CD4-positive, alpha-beta memory T cell (primary cell): ENCODE data around the gene GARNL3. TPM values are rescaled to one million over a fixed set of nuclear protein-coding genes. Genes with fewer than 3 reads are reported as not detected.
A peak's percentile ranks its signal among the peaks of the same experiment; 100 is the strongest.

Experiments
- CTCF ChIA-PET: fragments of 350-600 bp; sonication (Branson Sonifier 250); formaldehyde crosslinking; loops from one replicate; lab custom pipeline; 2021; ENCODE audit warnings: inconsistent platforms; ENCODE audit not compliant: partially characterized antibody; lab: Charles Lee
- POLR2A ChIA-PET: fragments of 350-600 bp; sonication (Branson Sonifier 250); formaldehyde crosslinking; loops from one replicate; lab custom pipeline; 2021; ENCODE audit not compliant: partially characterized antibody; lab: Charles Lee
- DNase-seq, 5 donors: peaks; one replicate each; pipeline versions ENCODE4 v3.0.0 to v3.0.0-alpha.2; 2020 to 2022; ENCODE audit warnings: mixed read lengths in 1 of 5
- H3K27ac ChIP-seq: one replicate; pipeline ENCODE4 v1.7.0; 2013; ENCODE audit warnings: low read depth, low read length
- H3K27me3 ChIP-seq: 2 replicates; pipeline ENCODE4 v1.7.0; 2013; ENCODE audit warnings: mild to moderate bottlenecking, low read length, moderate library complexity; ENCODE audit not compliant: insufficient read depth
- H3K36me3 ChIP-seq: 2 replicates; pipeline ENCODE4 v1.7.0; 2013; ENCODE audit warnings: mild to moderate bottlenecking, low read length, moderate library complexity; ENCODE audit not compliant: insufficient read depth
- H3K4me1 ChIP-seq: 2 replicates; pipeline ENCODE4 v1.7.0; 2013; ENCODE audit warnings: mild to moderate bottlenecking, low read length, moderate library complexity; ENCODE audit not compliant: insufficient read depth
- H3K4me3 ChIP-seq, 2 donors: one replicate each; pipeline ENCODE4 v1.7.0; 2013; ENCODE audit warnings: low read length in 2 of 2, mild to moderate bottlenecking in 1 of 2
- H3K9me3 ChIP-seq, 2 donors: one replicate each; pipeline ENCODE4 v1.7.0; 2013; ENCODE audit warnings: low read length in 2 of 2, control low read depth in 1 of 2; ENCODE audit not compliant: control insufficient read depth in 1 of 2
- H3K27ac Mint-ChIP-seq, 7 donors: one replicate each; pipeline ENCODE4 v1.8.0; 2020 to 2021; ENCODE audit warnings: mixed read lengths in 7 of 7, mild to moderate bottlenecking in 6 of 7, inconsistent platforms in 3 of 7, moderate library complexity in 3 of 7
- H3K27me3 Mint-ChIP-seq, 2 donors: one replicate each; pipeline ENCODE4 v1.8.0; 2020 to 2021; ENCODE audit warnings: mixed read lengths in 2 of 2
- H3K36me3 Mint-ChIP-seq, 2 donors: one replicate each; pipeline ENCODE4 v1.8.0; 2020 to 2021; ENCODE audit warnings: mixed read lengths in 2 of 2, inconsistent platforms in 1 of 2, mild to moderate bottlenecking in 1 of 2
- H3K4me1 Mint-ChIP-seq, 4 donors: one replicate each; pipeline ENCODE4 v1.8.0; 2020 to 2021; ENCODE audit warnings: mixed read lengths in 4 of 4, mild to moderate bottlenecking in 1 of 4
- H3K4me3 Mint-ChIP-seq, 8 donors: one replicate each; pipeline ENCODE4 v1.8.0; 2020 to 2021; ENCODE audit warnings: mixed read lengths in 8 of 8, mild to moderate bottlenecking in 7 of 8, moderate library complexity in 6 of 8, inconsistent platforms in 3 of 8
- H3K9me3 Mint-ChIP-seq, 8 donors: one replicate each; pipeline ENCODE4 v1.8.0; 2020 to 2021; ENCODE audit warnings: mixed read lengths in 8 of 8, mild to moderate bottlenecking in 5 of 8, inconsistent platforms in 3 of 8, moderate library complexity in 1 of 8
- intact Hi-C: fragments of 100-400 bp; cut with micrococcal nuclease; formaldehyde crosslinking; loops from one replicate; pipeline ENCODE4 v1.15.1; 2023
- polyA plus RNA-seq, 2 donors: library from polyadenylated mRNA; unstranded; fragments of 300-500 nt; fragmentation: Illumina TruSeq; gene quantifications; one replicate each; pipeline ENCODE4 v1.2.3, GENCODE V29; 2021
- total RNA-seq, 2 experiments: library from RNA; stranded (reverse); gene quantifications; one replicate each; pipeline ENCODE4 v1.2.3, GENCODE V29; 2021

GARNL3 gene
- total and polyA plus RNA-seq, 4 experiments from 2014 or later: 0.41 to 6.6 (median 5.9) TPM; not detected in 1

- H3K27me3 Mint-ChIP-seq: peaks cover 0 to 4% of the 10 kb centered on the region in 2 donors
- H3K27ac Mint-ChIP-seq: peak overlapping the region in 2 of 7 donors; percentile 7 to 45
- no peak overlapping the region for H3K4me3 ChIP-seq
- H3K36me3 Mint-ChIP-seq: peaks cover 0 to 6% of the 10 kb centered on the region in 2 donors
- H3K9me3 Mint-ChIP-seq: no peaks in the 10 kb centered on the region
- H3K4me1 ChIP-seq: no peaks in the 10 kb centered on the region
- DNase-seq: no peak
- H3K9me3 ChIP-seq: no peaks in the 10 kb centered on the region
- POLR2A ChIA-PET: no interaction called here
- no peaks in the 10 kb centered on the region for H3K4me1 Mint-ChIP-seq
- no peak overlapping the region for H3K27ac ChIP-seq
- no peaks in the 10 kb centered on the region for H3K27me3 ChIP-seq
- H3K4me3 Mint-ChIP-seq: no peak overlapping the region
- H3K36me3 ChIP-seq: no peaks in the 10 kb centered on the region
- CTCF ChIA-PET: no interaction called here
- intact Hi-C loops: no loop called here
These were observed 97.0 kb downstream of the GARNL3 start for GRCh38 chr9:127361561-127361960.

GRCh38 chr9:127362829-127363228 lies 98.3 kb downstream of the GARNL3 start:
- ChIA-PET CTCF (interaction anchor here (0.6 kb wide), 1 partner anchor 74 kb away, joined by 3 read pairs; no protein-coding TSS in a partner anchor), POLR2A (no interaction called here)
- H3K4me3 Mint-ChIP-seq: no peak overlapping the region
- Histone ChIP-seq H3K36me3 (no peaks in the 10 kb centered on the region), H3K4me3 (no peak overlapping the region), H3K9me3 (no peaks in the 10 kb centered on the region), H3K4me1 (no peaks in the 10 kb centered on the region), H3K27ac (no peak overlapping the region), H3K27me3 (no peaks in the 10 kb centered on the region)
- H3K27me3 Mint-ChIP-seq: peaks cover 2 to 7% of the 10 kb centered on the region in 2 donors
- intact Hi-C loops: no loop called here
- no peaks in the 10 kb centered on the region for H3K4me1 Mint-ChIP-seq
- no peak for DNase-seq
- peaks cover 0 to 6% of the 10 kb centered on the region in 2 donors for H3K36me3 Mint-ChIP-seq
- no peak overlapping the region for H3K27ac Mint-ChIP-seq
- no peaks in the 10 kb centered on the region for H3K9me3 Mint-ChIP-seq

GRCh38 chr9:127365461-127365860 lies 100.9 kb downstream of the GARNL3 start:
- Histone ChIP-seq H3K27me3 (no peaks in the 10 kb centered on the region), H3K9me3 (no peaks in the 10 kb centered on the region), H3K4me3 (no peak overlapping the region), H3K36me3 (no peaks in the 10 kb centered on the region), H3K4me1 (no peaks in the 10 kb centered on the region), H3K27ac (no peak overlapping the region)
- intact Hi-C loops: no loop called here
- Mint-ChIP-seq H3K36me3 (peaks cover 0 to 6% of the 10 kb centered on the region in 2 donors), H3K9me3 (no peaks in the 10 kb centered on the region), H3K27me3 (peaks cover 15 to 24% of the 10 kb centered on the region in 2 donors), H3K27ac (no peak overlapping the region), H3K4me1 (no peaks in the 10 kb centered on the region), H3K4me3 (no peak overlapping the region)
- ChIA-PET POLR2A (no interaction called here), CTCF (no interaction called here)
- no peak for DNase-seq

- ChIA-PET POLR2A (no interaction called here), CTCF (no interaction called here)
- no peaks in the 10 kb centered on the region for H3K27me3 ChIP-seq
- H3K27me3 Mint-ChIP-seq: peaks cover 23 to 33% of the 10 kb centered on the region in 2 donors
- H3K9me3 Mint-ChIP-seq: no peaks in the 10 kb centered on the region
- peak overlapping the region in 1 of 7 donors; percentile 15 for H3K27ac Mint-ChIP-seq
- no peaks in the 10 kb centered on the region for H3K9me3 ChIP-seq
- no peak overlapping the region for H3K27ac ChIP-seq
- intact Hi-C loops: no loop called here
- no peak for DNase-seq
- no peak overlapping the region for H3K4me3 ChIP-seq
- no peaks in the 10 kb centered on the region for H3K4me1 Mint-ChIP-seq
- no peaks in the 10 kb centered on the region for H3K4me1 ChIP-seq
- H3K36me3 Mint-ChIP-seq: peaks cover 0 to 6% of the 10 kb centered on the region in 2 donors
- H3K36me3 ChIP-seq: no peaks in the 10 kb centered on the region
- no peak overlapping the region for H3K4me3 Mint-ChIP-seq
These were observed 102.0 kb downstream of the GARNL3 start for GRCh38 chr9:127366594-127366993.

GRCh38 chr9:127368852-127369402 lies 104.4 kb downstream of the GARNL3 start:
- Mint-ChIP-seq H3K27ac (no peak overlapping the region), H3K27me3 (peaks cover 29 to 38% of the 10 kb centered on the region in 2 donors), H3K36me3 (peaks cover 0 to 6% of the 10 kb centered on the region in 2 donors), H3K9me3 (no peaks in the 10 kb centered on the region), H3K4me3 (no peak overlapping the region), H3K4me1 (no peaks in the 10 kb centered on the region)
- ChIA-PET POLR2A (no interaction called here), CTCF (no interaction called here)
- no peaks in the 10 kb centered on the region for H3K4me1 ChIP-seq
- no peaks in the 10 kb centered on the region for H3K36me3 ChIP-seq
- H3K4me3 ChIP-seq: no peak overlapping the region
- no peak overlapping the region for H3K27ac ChIP-seq
- H3K9me3 ChIP-seq: no peaks in the 10 kb centered on the region
- no peaks in the 10 kb centered on the region for H3K27me3 ChIP-seq
- intact Hi-C loops: no loop called here
- DNase-seq: no peak

- no peak overlapping the region for H3K27ac Mint-ChIP-seq
- peaks cover 0 to under 1% of the 10 kb centered on the region in 2 donors for H3K36me3 Mint-ChIP-seq
- H3K27me3 Mint-ChIP-seq: peaks cover 31 to 37% of the 10 kb centered on the region in 2 donors
- H3K4me1 Mint-ChIP-seq: no peaks in the 10 kb centered on the region
- intact Hi-C loops: no loop called here
- no peaks in the 10 kb centered on the region for H3K27me3 ChIP-seq
- no peak overlapping the region for H3K4me3 ChIP-seq
- no peaks in the 10 kb centered on the region for H3K36me3 ChIP-seq
- H3K4me1 ChIP-seq: no peaks in the 10 kb centered on the region
- DNase-seq: no peak
- ChIA-PET CTCF (no interaction called here), POLR2A (no interaction called here)
- H3K9me3 Mint-ChIP-seq: no peaks in the 10 kb centered on the region
- no peaks in the 10 kb centered on the region for H3K9me3 ChIP-seq
- H3K27ac ChIP-seq: no peak overlapping the region
- no peak overlapping the region for H3K4me3 Mint-ChIP-seq
These were observed 104.9 kb downstream of the GARNL3 start for GRCh38 chr9:127369428-127369827.

GRCh38 chr9:127370147-127370579 lies 105.6 kb downstream of the GARNL3 start:
- H3K27me3 Mint-ChIP-seq: peaks cover 33 to 42% of the 10 kb centered on the region in 2 donors
- intact Hi-C loops: no loop called here
- ChIA-PET CTCF (no interaction called here), POLR2A (no interaction called here)
- Histone ChIP-seq H3K27ac (no peak overlapping the region), H3K9me3 (no peaks in the 10 kb centered on the region), H3K4me3 (no peak overlapping the region), H3K4me1 (no peaks in the 10 kb centered on the region), H3K36me3 (no peaks in the 10 kb centered on the region), H3K27me3 (no peaks in the 10 kb centered on the region)
- no peaks in the 10 kb centered on the region for H3K9me3 Mint-ChIP-seq
- no peaks in the 10 kb centered on the region for H3K4me1 Mint-ChIP-seq
- no peak overlapping the region for H3K27ac Mint-ChIP-seq
- DNase-seq: no peak
- no peaks in the 10 kb centered on the region for H3K36me3 Mint-ChIP-seq
- H3K4me3 Mint-ChIP-seq: no peak overlapping the region
